Fibroblast of upper back skin (primary cell): ENCODE results near the gene DGKB.
A peak's percentile ranks its signal among the peaks of the same experiment; 100 is the strongest.
"Not testable (repeated sequence)": the region's sequence is repeated elsewhere in the genome, so short reads cannot be mapped to it uniquely, and the experiment has no call there.

Source experiments
- DNase-seq: peaks from one replicate; pipeline ENCODE4 v3.0.0-alpha.2; 2013

The DGKB gene

DNA sequence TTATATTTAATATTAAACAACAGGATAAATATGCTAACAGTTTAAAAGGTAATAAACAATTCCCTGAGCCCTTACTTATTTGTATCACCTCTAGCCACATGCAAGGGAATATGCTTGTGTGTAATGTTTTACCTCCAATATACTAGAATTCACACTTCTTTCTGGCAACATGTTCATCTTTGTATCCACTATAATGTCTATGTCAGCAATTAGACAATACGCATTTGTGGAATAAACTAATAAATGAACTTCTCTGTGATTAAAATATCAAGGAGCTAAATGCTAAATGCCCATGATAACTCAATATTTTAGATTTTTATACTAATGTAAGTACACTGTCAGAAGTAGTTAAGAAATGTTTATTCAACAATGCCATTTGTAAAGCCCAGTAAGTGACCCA lies 350.5 kb downstream of the DGKB start:
- DNase-seq, result no peak

DNA sequence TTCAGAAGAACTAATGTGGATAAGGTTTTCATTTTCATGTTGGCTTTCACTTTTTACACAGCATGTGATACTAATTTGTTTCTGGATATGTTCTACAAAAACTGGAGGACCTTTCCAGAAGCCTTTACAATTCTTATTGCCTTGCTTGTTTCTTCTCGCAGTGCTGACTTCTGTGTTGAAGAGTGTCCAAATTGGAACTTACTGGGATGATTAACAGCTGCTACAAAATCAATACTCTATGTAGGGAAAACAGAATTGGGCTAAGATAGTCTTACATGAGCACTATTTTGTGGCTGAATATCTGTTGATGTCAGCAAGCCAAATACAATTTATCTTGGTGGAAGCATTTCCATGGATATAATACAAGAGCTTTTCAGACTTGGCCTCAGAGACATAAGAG lies 351.2 kb downstream of the DGKB start:
- DNase-seq, result no peak

- no peak for DNase-seq
These were observed 359.9 kb downstream of the DGKB start for GRCh38 chr7:14542624-14543023.

GRCh38 chr7:14521183-14521582 lies 381.4 kb downstream of the DGKB start:
- no peak for DNase-seq

DNA sequence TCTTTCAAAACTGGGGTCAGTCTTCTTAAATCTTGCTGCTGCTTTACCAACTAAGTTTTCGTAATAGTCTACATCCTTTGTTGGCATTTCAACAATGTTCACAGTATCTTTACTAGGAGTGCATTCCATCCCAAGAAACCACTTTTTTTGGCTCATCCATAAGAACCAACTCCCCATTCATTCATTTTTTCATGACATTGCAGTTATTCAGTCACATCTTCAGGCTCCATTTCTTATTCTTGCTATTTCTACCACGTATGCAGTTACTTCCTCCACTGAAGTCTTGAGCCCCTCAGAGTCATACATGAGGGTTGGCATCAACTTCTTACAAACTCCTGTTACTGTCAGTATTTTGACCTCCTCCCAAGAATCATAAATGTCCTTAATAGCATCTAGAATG lies 392.3 kb downstream of the DGKB start:
- DNase-seq, result no peak

DNA sequence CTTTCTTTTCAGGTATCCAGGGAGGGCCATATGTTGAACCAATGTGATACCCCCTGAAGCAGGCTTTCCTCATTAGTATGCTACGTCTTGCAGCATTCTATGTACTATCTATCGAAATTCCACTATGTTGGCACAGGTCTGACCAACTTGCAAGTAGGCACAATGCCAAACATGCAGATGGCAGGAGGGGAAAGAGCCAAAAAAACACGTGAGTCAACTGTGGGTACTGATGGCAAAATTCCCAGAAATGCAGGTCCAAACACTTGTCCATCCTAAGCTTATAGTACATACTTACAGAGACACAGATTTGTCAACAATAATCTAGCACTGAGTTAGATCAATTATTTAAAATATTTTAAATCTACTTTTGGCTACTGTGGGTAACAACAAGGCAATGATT lies 394.9 kb downstream of the DGKB start:
- DNase-seq, result peak; percentile 11

DNA sequence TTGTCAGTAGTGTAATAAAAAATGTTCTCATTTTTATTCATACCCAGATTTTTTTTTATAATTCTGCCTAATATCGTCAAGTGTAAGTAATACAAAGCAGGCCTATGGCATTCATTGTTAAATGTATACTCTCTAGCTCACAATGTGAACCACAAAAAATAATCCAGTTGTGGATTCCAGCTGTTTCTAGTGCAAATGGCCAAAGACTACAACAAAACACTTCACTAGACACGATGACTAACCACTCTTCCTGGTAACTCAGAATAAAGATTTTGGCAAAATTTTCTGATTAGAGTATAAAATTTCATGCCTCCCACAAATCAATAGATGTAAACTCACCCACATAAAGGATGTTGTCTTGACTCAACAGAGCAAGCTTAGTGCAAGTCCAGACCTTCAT lies 396.6 kb downstream of the DGKB start:
- DNase-seq, result no peak

DNA sequence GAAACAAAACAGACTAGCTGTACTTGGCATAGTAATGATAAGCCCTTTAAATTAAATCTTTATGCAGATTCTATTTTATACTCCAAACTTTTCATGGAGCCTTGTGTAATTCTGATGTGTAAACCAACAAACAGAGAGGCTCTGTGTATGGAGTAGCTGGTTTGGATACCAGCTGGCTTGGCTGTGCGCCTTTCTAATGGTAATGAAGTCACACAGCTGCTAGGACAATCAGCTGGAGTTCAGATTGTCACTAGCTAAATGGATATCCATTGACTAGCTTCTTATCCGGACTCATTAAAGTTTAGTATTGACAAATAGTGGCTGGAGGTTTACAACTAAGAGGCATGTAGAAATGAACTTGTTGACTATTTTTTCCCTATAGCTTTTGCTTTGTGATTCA lies 398.4 kb downstream of the DGKB start:
- no peak for DNase-seq

- no peak for DNase-seq
These were observed 398.9 kb downstream of the DGKB start for GRCh38 chr7:14503623-14504022.

DNA sequence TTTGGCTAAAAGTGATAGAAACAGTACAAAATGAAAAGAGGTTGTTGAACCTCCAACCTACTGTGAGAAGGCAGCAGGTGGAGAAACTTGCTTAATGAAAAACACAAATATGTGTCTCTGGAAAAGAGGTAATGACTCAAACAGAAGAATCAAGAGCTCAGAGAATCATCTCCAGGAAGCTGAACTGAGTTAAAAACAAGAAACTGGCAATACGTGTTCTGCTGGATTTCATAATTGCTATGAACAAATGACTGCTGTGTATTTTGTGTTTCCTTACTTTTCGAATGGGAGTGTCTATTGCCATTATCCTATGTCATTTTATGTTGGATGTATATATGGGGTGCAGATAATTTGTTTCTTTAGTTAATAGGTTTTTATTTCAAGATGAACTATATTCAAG lies 401.1 kb downstream of the DGKB start:
- DNase-seq, result no peak

GRCh38 chr7:14497390-14497789 lies 405.2 kb downstream of the DGKB start:
- no peak for DNase-seq

DNA sequence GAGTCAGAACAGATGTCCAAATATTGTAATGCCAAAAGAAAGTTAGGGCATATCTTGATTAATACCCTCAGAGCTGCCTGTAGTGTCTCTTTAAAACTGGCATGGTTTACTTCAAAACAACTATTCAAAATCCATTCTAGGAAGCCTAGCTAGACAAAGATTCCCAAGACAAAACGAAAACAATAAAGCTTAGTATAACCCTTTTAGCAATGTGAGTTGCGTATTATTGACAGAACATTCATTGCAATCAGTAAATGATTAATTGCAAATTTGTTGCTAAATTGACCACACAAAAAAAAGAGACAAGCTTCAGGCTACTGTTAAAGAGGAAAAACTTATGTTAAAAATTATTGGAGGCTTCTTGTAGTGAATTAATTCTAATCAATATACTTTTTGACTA lies 406.9 kb downstream of the DGKB start:
- DNase-seq, result no peak

- no peak for DNase-seq
These were observed 414.7 kb downstream of the DGKB start for GRCh38 chr7:14487701-14488395.

GRCh38 chr7:14483663-14484062 lies 418.9 kb downstream of the DGKB start:
- no peak for DNase-seq

DNA sequence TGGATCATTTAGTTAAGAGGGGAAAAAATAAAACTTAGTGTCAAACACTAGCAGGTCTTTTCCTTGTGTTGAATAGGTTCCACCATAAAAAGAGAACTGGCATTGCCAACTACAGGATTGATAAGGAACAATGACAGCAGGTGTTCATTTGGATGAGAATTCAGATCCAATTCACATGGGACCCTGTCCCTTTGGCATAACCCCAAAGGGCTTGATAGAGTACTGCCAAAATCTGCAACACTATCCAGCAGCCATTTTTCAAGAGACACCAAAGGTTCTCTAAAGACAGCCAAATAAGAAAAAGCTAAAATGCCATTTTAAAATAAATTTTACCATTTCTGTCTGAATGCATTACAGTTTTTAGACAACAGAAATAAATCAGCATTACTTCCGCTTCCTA lies 422.3 kb downstream of the DGKB start:
- no peak for DNase-seq

- DNase-seq, result no peak
These were observed 423.6 kb downstream of the DGKB start for GRCh38 chr7:14478834-14479510.

- not testable (repeated sequence) for DNase-seq
These were observed 440.8 kb downstream of the DGKB start for GRCh38 chr7:14461716-14462115.

DNA sequence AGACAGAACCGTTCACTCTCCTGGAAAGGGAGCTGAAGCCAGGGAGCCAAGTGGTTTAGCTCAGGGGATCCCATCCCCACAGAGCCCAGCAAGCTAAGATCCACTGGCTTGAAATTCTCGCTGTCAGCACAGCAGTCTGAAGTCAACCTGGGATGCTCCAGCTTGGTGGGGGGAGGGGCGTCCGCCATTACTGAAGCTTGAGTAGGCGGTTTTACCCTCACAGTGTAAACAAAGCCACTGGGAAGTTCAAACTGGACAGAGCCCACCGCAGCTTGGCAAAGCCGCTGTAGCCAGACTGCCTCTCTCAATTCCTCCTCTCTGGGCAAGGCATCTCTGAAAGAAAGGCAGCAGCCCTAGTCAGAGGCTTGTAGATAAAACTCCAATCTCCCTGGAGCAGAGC lies 443.7 kb downstream of the DGKB start:
- DNase-seq, result not testable (repeated sequence)

DNA sequence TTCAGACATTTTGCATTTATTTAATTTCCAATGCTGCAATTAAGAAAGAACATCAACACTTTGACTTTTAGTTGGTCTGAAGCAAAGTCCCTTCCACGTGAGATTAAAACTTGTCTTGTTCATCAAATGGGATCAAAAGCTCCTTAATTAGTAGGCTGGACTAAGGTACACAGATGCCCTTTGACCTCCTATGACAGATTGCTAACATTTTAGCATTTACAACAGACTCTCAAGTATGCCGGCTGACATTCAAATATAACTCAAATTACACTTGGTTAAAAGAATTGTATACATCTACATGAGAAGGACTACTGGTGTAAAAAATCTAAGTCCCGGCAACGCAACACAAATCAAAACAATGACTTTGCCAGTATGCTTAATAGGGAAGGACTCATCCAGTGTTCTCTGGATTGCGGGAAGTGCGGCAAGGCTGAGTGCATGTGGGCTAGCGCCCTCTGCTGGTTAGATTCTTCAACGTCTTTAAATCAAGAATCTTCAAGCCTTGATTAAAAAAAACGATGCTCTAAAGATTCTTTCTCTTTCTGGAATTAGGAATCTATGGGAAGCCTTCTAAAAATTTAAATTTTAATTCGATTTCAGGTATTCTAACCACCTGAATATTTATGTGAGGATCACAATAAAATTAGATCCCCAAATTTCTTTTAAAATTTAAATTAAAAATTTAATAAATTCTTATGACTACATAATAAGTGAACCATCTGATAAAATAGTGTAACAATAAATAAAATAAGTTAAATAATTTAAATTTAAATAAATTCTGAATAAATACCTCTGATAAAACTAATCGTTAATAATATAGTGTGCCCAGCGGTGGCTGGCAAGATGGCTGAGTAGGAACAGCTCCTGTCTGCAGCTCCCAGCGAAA lies 444.7 kb downstream of the DGKB start:
- DNase-seq, result peak; percentile 77

DNA sequence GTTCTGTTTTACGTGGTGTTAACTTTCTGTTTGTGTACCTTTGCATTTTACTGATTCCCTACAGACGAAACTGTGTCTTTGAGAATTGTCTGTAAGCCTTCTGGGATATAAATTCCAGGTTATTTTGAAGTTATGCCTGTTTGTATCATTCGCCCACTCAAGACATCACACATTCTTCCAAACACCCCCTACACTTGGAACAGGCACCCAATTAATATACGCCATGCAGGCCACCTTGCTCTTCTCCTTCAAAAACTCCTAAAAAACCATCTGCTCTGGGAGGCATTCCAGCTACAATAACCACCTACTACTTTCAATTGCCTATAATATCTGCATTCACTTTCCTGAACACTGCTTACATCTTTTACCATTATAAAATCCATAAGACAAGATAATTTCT lies 453.3 kb downstream of the DGKB start:
- no peak for DNase-seq

DNA sequence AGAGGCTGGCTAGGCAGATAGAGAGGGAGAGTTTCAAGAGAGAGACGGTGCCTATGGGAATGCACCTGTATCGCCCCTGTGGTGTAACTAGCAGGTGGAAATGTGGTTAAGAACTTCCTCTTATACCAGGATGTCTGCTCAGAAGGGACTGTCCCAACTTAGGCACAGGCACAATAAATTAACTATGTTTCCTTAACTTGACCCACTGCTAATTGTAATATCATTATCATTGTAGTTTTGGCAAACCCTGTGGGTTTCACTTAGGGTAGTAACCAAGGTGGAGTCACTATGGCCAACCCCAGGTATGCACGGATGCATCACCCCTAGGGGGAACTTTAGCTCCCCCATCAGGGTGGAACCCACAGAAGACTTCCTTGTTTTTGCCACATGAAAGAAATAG lies 455.7 kb downstream of the DGKB start:
- no peak for DNase-seq

DNA sequence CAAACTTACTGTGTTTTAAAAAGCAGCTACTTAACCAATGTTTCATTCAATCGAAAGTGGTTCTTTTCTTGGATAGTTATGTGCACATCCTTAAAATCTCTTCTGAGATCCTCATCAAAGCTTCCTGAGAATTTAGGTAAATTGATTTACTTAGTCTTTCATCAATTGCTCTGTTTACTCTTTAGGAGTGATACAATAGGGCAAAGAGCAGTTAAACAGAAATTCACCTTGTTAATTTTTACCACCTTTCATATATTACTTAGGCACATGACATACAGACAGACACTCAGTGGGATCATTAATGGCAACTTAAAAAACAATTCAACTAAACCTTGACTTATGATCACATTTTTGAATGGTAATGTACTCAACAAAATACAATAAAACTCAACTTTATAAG lies 456.3 kb downstream of the DGKB start:
- no peak for DNase-seq

DNA sequence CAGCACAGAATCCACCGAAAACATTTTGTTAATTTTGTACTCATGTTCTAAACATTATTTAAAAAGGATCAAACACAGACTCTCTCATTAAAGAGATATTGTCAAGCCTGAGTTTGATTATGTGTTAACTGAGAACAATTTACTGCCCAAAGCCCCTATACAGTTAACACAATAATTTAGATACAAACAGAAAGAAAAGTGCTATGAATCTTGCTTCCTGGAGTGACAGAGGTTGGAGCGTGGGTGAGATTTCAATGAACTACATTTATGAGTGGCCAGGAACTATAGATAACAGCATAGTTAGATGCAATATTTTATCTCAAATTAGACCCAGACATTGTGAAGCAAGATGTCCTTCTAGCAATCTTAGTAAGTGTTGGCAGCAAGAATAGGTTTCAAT lies 464.2 kb downstream of the DGKB start:
- no peak for DNase-seq

DNA sequence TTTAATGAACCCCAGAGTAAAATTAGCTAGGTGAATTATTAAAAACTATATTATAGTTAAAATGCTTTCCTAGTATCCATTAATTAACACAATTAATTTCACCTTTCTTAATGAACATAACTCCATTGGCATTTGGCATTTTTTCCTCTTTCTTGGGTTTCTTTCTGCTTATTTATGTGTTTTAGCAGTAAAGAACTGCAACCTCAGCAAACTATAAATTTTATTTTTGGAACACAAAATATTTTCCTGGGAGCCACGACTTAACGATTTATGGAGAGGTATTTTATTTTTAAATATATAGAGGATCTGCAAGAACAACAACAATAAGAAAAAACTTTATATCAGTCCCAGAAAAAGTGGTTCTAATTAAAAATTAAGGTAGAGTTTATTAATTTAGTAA lies 465.7 kb downstream of the DGKB start:
- DNase-seq, result no peak
